OCI-LY3 (cell line): ENCODE results near the gene NUBPL.

Source experiments
- CTCF ChIP-seq: fragments of 200-600, 300-600 bp; sonication (generic); IDR thresholded peaks from 2 replicates; pipeline ENCODE4 v1.5.1; 2014; ENCODE audit warnings: antibody characterized with exemption, low read length, low read depth
- EZH2phosphoT487 ChIP-seq: fragments of 200-600 bp; shearing (Covaris generic); IDR thresholded peaks from 2 replicates; pipeline ENCODE4 v1.6.1; 2018; ENCODE audit warnings: antibody characterized with exemption, mixed run types, low read depth

DNA sequence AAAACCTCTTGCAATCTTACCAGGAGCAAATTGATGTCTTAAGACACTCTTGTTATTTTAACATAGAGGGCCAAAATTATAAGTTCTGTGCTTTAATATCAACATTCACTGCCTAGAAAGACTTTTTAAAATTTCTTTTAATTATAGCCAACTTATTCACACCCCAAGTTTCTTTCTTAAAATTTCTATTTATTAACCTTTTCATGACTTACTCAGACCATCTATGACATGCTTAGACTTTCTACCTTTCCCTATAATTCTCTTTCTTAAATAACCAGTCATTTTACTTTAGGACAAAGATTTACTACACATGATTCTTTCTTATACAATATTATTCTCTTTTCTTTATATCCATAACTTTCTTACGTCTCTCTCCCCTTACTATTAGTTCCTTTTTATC is 220.4 kb downstream of the NUBPL start:
- TF ChIP-seq CTCF: no peak
- no peak for TF ChIP-seq EZH2phosphoT487
